Neural cell (in vitro differentiated cells): Measurements from ENCODE around the gene SIK1.

Experiments
- EP300 ChIP-seq: fragments of 450-650 bp; conservative IDR thresholded peaks from 2 replicates; pipeline ENCODE4 v1.6.1; 2014; ENCODE audit warnings: antibody characterized with exemption, mild to moderate bottlenecking, moderate library complexity; ENCODE audit not compliant: poor library complexity, severe bottlenecking
- MXI1 ChIP-seq: fragments of 450-650 bp; conservative IDR thresholded peaks from 2 replicates; pipeline ENCODE4 v1.6.1; 2014; ENCODE audit warnings: antibody characterized with exemption, mild to moderate bottlenecking; ENCODE audit not compliant: poor library complexity, severe bottlenecking
- POLR2AphosphoS5 ChIP-seq: IDR thresholded peaks from 2 replicates; pipeline ENCODE4 v1.6.1; 2012
- SMC3 ChIP-seq: fragments of 450-650 bp; conservative IDR thresholded peaks from 2 replicates; pipeline ENCODE4 v1.6.1; 2014; ENCODE audit warnings: antibody characterized with exemption, mild to moderate bottlenecking, moderate library complexity; ENCODE audit not compliant: poor library complexity
- TF ChIP-seq, protein P1 (sequence below): fragments of 450-650 bp; IDR thresholded peaks from 2 replicates; pipeline ENCODE4 v1.5.1; 2014; ENCODE audit warnings: antibody characterized with exemption, mild to moderate bottlenecking, moderate library complexity; ENCODE audit not compliant: poor library complexity, severe bottlenecking

DNA sequence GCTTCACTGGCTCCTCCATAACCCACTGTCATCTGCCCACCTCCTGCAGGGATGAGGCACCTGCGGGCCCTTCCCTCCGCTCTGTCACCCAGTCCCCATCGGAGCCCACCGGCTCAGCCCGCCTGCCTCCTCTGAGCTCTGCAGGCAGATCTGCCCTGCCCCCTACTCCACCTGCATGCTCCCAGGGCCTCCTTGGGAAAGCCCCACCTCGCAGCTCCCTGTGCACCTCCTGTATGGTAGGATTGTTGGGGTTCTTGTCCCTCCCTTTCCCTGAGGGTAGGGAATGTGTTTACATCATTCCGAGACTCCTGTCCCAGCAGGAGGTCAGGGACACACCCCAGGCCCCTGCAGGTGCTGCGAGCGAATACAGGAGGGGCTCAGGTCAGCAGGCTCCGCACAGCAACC is 50.5 kb downstream of the SIK1 start:
- TF ChIP-seq, protein P1, sequence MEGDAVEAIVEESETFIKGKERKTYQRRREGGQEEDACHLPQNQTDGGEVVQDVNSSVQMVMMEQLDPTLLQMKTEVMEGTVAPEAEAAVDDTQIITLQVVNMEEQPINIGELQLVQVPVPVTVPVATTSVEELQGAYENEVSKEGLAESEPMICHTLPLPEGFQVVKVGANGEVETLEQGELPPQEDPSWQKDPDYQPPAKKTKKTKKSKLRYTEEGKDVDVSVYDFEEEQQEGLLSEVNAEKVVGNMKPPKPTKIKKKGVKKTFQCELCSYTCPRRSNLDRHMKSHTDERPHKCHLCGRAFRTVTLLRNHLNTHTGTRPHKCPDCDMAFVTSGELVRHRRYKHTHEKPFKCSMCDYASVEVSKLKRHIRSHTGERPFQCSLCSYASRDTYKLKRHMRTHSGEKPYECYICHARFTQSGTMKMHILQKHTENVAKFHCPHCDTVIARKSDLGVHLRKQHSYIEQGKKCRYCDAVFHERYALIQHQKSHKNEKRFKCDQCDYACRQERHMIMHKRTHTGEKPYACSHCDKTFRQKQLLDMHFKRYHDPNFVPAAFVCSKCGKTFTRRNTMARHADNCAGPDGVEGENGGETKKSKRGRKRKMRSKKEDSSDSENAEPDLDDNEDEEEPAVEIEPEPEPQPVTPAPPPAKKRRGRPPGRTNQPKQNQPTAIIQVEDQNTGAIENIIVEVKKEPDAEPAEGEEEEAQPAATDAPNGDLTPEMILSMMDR: no peak
- TF ChIP-seq POLR2AphosphoS5 (no peak), SMC3 (no peak), EP300 (no peak), MXI1 (no peak)
